Liver (tissue), 9 donors: ENCODE results near the gene SYCP1. TPM values are rescaled to one million over a fixed set of nuclear protein-coding genes. Genes with fewer than 3 reads are reported as not detected.

ENCODE experiments used
- DNase-seq: peaks from one replicate; pipeline ENCODE4 v3.0.0-alpha.2; 2017; ENCODE audit warnings: low spot score
- H3K27ac ChIP-seq, 2 donors: one replicate each; pipeline ENCODE4 v1.7.0; 2013; ENCODE audit warnings: inconsistent platforms in 2 of 2, low read length in 2 of 2, control low read depth in 1 of 2, low read depth in 1 of 2, mild to moderate bottlenecking in 1 of 2
- H3K27me3 ChIP-seq, 4 donors: one replicate each; pipeline versions ENCODE4 v1.6.1 to v1.7.0; 2013; ENCODE audit warnings: low read length in 3 of 4, inconsistent platforms in 1 of 4, mild to moderate bottlenecking in 1 of 4, moderate library complexity in 1 of 4; ENCODE audit not compliant: control insufficient read depth in 4 of 4, insufficient read depth in 4 of 4
- H3K36me3 ChIP-seq, 4 donors: one replicate each; pipeline versions ENCODE4 v1.6.1 to v1.7.0; 2013; ENCODE audit warnings: low read length in 3 of 4, mild to moderate bottlenecking in 3 of 4, low read depth in 1 of 4, moderate library complexity in 1 of 4; ENCODE audit not compliant: control insufficient read depth in 4 of 4, insufficient read depth in 3 of 4
- H3K4me1 ChIP-seq, 4 donors: one replicate each; pipeline versions ENCODE4 v1.6.1 to v1.7.0; 2013; ENCODE audit warnings: low read length in 3 of 4, mild to moderate bottlenecking in 3 of 4, moderate library complexity in 1 of 4; ENCODE audit not compliant: control insufficient read depth in 4 of 4, insufficient read depth in 4 of 4
- H3K4me3 ChIP-seq, 3 donors: one replicate each; pipeline versions ENCODE4 v1.6.1 to v1.7.0; 2013; ENCODE audit warnings: low read length in 3 of 3, control low read depth in 1 of 3, low read depth in 1 of 3, mild to moderate bottlenecking in 1 of 3
- H3K9ac ChIP-seq, 2 donors: one replicate each; pipeline ENCODE4 v1.7.0; 2013; ENCODE audit warnings: low read length in 2 of 2, mild to moderate bottlenecking in 2 of 2, moderate library complexity in 2 of 2, control low read depth in 1 of 2, low read depth in 1 of 2
- H3K9me3 ChIP-seq, 4 donors: one replicate each; pipeline versions ENCODE4 v1.6.1 to v1.7.0; 2013; ENCODE audit warnings: low read length in 3 of 4; ENCODE audit not compliant: control insufficient read depth in 4 of 4
- ATF3 ChIP-seq: IDR thresholded peaks from 2 replicates; pipeline ENCODE4 v1.6.1; 2016; ENCODE audit warnings: antibody characterized with exemption
- CTCF ChIP-seq: fragments of 150-350 bp; IDR thresholded peaks from 2 replicates; pipeline ENCODE4 v1.5.1; 2017; ENCODE audit warnings: improper control_type of control experiment, low read depth, low read length; ENCODE audit not compliant: missing input control
- EGR1 ChIP-seq, 2 donors: IDR thresholded peaks; 2 replicates each; pipeline ENCODE4 v1.6.1; 2016 to 2018; ENCODE audit warnings: antibody characterized with exemption in 2 of 2, low read depth in 2 of 2
- FOXA1 ChIP-seq: IDR thresholded peaks from 2 replicates; pipeline ENCODE4 v1.6.1; 2016; ENCODE audit warnings: antibody characterized with exemption
- FOXA2 ChIP-seq: IDR thresholded peaks from 2 replicates; pipeline ENCODE4 v1.6.1; 2016; ENCODE audit warnings: antibody characterized with exemption
- GABPA ChIP-seq, 2 donors: IDR thresholded peaks in 1 of 2; conservative IDR thresholded peaks in 1 of 2; 2 replicates each; pipeline ENCODE4 v1.6.1; 2016; ENCODE audit warnings: antibody characterized with exemption in 2 of 2, mild to moderate bottlenecking in 1 of 2, moderate library complexity in 1 of 2
- HNF4A ChIP-seq, 2 donors: conservative IDR thresholded peaks; 2 replicates each; pipeline ENCODE4 v1.6.1; 2016; ENCODE audit warnings: antibody characterized with exemption in 2 of 2, mild to moderate bottlenecking in 2 of 2
- HNF4G ChIP-seq: IDR thresholded peaks from 2 replicates; pipeline ENCODE4 v1.6.1; 2016; ENCODE audit warnings: antibody characterized with exemption
- JUND ChIP-seq, 2 donors: IDR thresholded peaks; 2 replicates each; pipeline ENCODE4 v1.6.1; 2016; ENCODE audit warnings: antibody characterized with exemption in 2 of 2
- MAX ChIP-seq: IDR thresholded peaks from 2 replicates; pipeline ENCODE4 v1.6.1; 2016; ENCODE audit warnings: antibody characterized with exemption
- NR2F2 ChIP-seq: IDR thresholded peaks from 2 replicates; pipeline ENCODE4 v1.6.1; 2016; ENCODE audit warnings: antibody characterized with exemption
- RAD21 ChIP-seq, 2 donors: IDR thresholded peaks; 2 replicates each; pipeline ENCODE4 v1.6.1; 2016; ENCODE audit warnings: antibody characterized with exemption in 2 of 2, mild to moderate bottlenecking in 2 of 2
- REST ChIP-seq: IDR thresholded peaks from 2 replicates; pipeline ENCODE4 v1.6.1; 2016; ENCODE audit warnings: antibody characterized with exemption, mild to moderate bottlenecking
- RXRA ChIP-seq, 2 donors: IDR thresholded peaks; 2 replicates each; pipeline ENCODE4 v1.6.1; 2017 to 2018; ENCODE audit warnings: antibody characterized with exemption in 2 of 2, mild to moderate bottlenecking in 1 of 2
- TAF1 ChIP-seq: conservative IDR thresholded peaks from 2 replicates; pipeline ENCODE4 v1.6.1; 2016; ENCODE audit warnings: antibody characterized with exemption, mild to moderate bottlenecking
- YY1 ChIP-seq: IDR thresholded peaks from 2 replicates; pipeline ENCODE4 v1.6.1; 2016; ENCODE audit warnings: antibody characterized with exemption, mild to moderate bottlenecking
- WGBS: extraction: QIAGEN DNeasy Blood & Tissue Kit; methylation state at CpG from one replicate; pipeline ENCODE4 v1.1.7; 2013; 5-methylcytosine and 5-hydroxymethylcytosine counted together
- polyA plus RNA-seq, 2 donors: library from polyadenylated mRNA; stranded (reverse) in 1 of 2; unstranded in 1 of 2; fragments of 200-250 nt in 1 of 2; fragments of >200 nt in 1 of 2; fragmentation: Nextera tagmentation in 1 of 2; extraction: Ambion mirVana in 1 of 2; gene quantifications; one replicate each; pipeline versions ENCODE4 v1.2.1 to v1.2.3, GENCODE V29; 2013 to 2015
- total RNA-seq, 2 donors: library from RNA; depleted of rRNA; stranded (reverse); fragments of >200 nt; gene quantifications; one replicate each; pipeline ENCODE4 v1.2.3, GENCODE V29; 2014
- donor health status: healthy.
- donor health status: healthy.
- donor health status: healthy.
- donor health status: healthy.
- donor health status: healthy.

SYCP1 gene
- total and polyA plus RNA-seq, 4 donors: 0.89 TPM; not detected in 3

GRCh38 chr1:114956570-114956969 lies 101.9 kb downstream of the SYCP1 start:
- Histone ChIP-seq H3K4me1 (no peaks in the 10 kb centered on the region), H3K4me3 (no peak overlapping the region), H3K27ac (no peak overlapping the region), H3K27me3 (peaks cover 0 to 5% (median 0%) of the 10 kb centered on the region in 4 donors), H3K36me3 (no peaks in the 10 kb centered on the region), H3K9me3 (no peaks in the 10 kb centered on the region), H3K9ac (no peak overlapping the region)
- no peak for DNase-seq
- 84% methylated on average over 1 of the region's 1 CpG for WGBS
- TF ChIP-seq RAD21 (IDR thresholded peaks at IDR 0.05) (peak; percentile 20 to 48), RXRA (IDR thresholded peaks at IDR 0.05) (no peak)

GRCh38 chr1:114959423-114959822 lies 104.8 kb downstream of the SYCP1 start:
- DNase-seq: no peak
- Histone ChIP-seq H3K9me3 (no peaks in the 10 kb centered on the region), H3K36me3 (no peaks in the 10 kb centered on the region), H3K9ac (no peak overlapping the region), H3K4me1 (no peaks in the 10 kb centered on the region), H3K4me3 (no peak overlapping the region), H3K27ac (no peak overlapping the region), H3K27me3 (peaks cover 0 to 5% (median 0%) of the 10 kb centered on the region in 4 donors)
- TF ChIP-seq RXRA (IDR thresholded peaks at IDR 0.05): no peak
- no peak for TF ChIP-seq FOXA1
- TF ChIP-seq EGR1 (IDR thresholded peaks at IDR 0.05; ENCODE audit: low read depth in 2 of 2): no peak
- TF ChIP-seq FOXA2: no peak
- no peak for TF ChIP-seq GABPA (IDR thresholded peaks at IDR 0.05 in 1 of 2, conservative IDR thresholded peaks at IDR 0.05 in 1 of 2)
- TF ChIP-seq RAD21 (IDR thresholded peaks at IDR 0.05): no peak
- no peak for TF ChIP-seq REST
- TF ChIP-seq ATF3: no peak
- TF ChIP-seq NR2F2: no peak
- TF ChIP-seq JUND (IDR thresholded peaks at IDR 0.05): no peak
- no peak for TF ChIP-seq TAF1
- TF ChIP-seq CTCF: no peak
- TF ChIP-seq HNF4G: no peak
- no peak for TF ChIP-seq MAX
- TF ChIP-seq YY1: no peak
- TF ChIP-seq HNF4A (conservative IDR thresholded peaks at IDR 0.05): no peak
